Stimulated activated CD4-positive, alpha-beta T cell treated with anti-CD3 and anti-CD28 coated beads, Interleukin-15, amount 100 ng/mL, for 48 hours (primary cell): ENCODE results near the gene RCBTB2.

Experiments used
- DNase-seq, 2 donors: peaks; one replicate each; pipeline ENCODE4 v3.0.0-alpha.2; 2020; ENCODE audit warnings: low read depth in 2 of 2

RCBTB2 gene

GRCh38 chr13:48531416-48532255, 1.2 kb downstream of the RCBTB2 start:
- no peak for DNase-seq

- no peak for DNase-seq
Observed at GRCh38 chr13:48530833-48531232, 2.0 kb downstream of the RCBTB2 start.

GRCh38 chr13:48528720-48529119, 4.2 kb downstream of the RCBTB2 start:
- DNase-seq = no peak

DNA sequence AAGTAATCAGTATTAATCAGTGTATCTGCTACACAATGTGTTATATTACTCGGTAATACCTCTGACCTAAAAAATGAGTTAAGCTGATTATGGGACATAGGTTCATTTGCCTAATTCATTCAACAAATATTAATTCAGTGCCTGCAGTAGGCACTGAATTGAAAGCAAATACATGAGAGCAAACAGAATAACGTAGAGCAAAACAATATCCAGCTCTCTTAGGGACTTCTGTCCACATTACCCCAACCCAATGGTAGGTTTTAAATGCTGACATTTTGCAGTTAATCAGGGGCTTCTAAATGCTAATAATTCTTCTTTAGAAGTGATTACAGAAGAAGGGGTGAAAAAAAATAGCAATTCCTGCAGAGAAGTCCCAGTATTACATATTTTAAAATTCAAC, 4.9 kb downstream of the RCBTB2 start:
- no peak for DNase-seq

DNA sequence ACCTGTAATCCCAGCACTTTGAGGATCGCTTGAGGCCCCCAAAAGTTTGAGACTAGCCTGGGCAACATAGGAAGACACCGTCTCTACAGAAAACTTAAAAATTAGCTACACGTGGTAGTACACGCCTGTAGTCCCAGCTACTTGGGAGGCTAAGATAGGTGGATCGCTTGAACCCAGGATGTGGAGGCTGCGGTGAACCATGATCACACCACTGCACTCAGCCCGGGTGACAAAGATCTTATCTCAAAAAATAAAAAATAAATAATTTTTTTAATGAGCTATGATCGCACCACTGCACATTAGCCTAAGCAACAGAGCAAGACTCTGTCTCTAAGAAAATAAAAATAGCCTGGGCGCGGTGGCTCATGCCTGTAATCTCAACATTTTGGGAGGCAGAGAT, 6.6 kb downstream of the RCBTB2 start:
- no peak for DNase-seq

GRCh38 chr13:48518083-48518482, 14.8 kb downstream of the RCBTB2 start:
- DNase-seq = no peak

DNA sequence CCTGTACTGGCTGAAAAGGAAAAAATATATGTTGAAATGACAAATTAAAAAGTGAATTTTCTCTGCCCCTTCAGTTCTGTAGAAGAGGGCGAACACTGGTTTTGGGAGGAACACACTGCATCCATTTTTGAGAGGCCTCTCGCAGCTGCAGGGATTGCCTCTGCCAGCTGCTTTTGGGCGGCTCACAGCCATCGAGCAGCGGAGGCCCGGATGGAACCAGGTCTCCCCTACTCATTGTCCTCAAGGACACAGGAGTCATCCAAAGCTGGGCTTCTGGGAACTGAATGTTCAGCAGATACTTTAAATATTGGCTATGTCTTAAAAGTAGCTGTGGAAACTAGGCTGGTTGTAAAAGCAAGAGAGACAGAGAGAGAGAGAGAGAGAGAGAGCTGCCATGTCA, 17.1 kb downstream of the RCBTB2 start:
- no peak for DNase-seq

- DNase-seq = no peak
Observed at GRCh38 chr13:48514793-48515192, 18.1 kb downstream of the RCBTB2 start.

GRCh38 chr13:48511621-48512230, 21.2 kb downstream of the RCBTB2 start:
- no peak for DNase-seq

DNA sequence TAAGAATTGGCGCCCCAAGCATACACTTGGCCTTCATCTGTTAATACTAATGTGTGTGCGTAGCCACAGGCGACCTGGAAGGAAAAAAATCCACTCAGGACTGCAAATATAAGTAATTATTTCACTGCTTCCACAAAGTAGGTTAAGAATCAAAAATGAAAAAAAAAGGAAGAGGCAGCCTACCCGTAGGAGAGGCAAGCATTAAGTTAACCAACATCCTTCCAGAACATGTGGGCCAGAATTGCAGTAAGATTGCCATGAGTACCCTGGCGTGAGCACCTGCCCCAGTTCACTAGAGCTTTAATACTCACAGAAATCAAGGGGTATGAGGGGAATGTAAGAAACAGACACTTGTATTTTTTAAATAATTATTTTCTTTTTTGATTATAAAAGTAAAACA, 22.2 kb downstream of the RCBTB2 start:
- no peak for DNase-seq

DNA sequence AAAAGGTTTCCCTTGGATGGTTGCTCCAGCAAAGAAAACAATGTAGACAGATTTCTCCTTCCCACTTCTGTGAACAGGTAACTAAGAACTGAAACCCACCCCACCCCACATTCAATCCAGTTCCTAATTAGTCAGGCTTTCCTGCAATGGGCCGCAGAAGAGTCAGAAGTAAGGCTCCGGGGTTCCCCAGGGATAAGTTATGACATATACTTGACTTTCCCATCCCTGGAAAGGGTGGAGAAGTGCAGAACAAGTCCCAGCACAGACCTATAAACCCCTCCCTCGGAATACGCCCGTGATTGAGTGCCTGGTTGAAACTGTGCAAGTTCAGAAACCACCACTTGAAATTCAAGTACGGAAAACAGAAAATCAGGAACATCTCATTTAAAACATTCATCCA, 24.9 kb downstream of the RCBTB2 start:
- no peak for DNase-seq

GRCh38 chr13:48507021-48507420, 25.9 kb downstream of the RCBTB2 start:
- no peak for DNase-seq

DNA sequence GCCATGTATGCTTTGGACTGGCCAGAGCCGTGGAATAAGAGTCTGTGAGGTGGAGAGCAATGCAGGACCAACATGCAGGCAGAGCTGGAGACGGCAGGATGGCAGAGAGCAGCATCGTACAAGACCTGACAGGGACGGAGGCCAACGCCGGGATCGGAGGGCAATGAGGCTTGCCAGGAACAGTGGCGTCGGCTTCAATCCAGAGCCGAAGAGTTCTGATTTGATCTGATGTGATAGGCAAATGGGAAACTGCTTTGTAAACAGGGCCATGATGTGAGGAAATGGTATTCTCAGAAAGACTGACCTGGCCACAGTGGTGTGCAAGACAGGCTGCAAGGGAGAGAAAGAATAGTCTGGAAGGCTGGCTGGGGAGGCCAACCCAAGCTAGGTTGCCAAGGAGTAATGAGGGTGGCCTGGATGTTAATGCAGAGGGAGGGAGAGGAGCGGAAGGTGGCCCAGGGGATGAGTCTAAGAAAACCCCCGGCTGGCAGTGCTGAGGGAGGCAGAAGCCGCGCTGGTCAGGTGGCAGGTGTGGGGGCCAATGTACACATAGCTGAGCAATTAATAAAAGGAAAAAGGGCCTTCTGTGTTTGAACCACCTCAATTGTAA, 26.7 kb downstream of the RCBTB2 start:
- no peak for DNase-seq

DNA sequence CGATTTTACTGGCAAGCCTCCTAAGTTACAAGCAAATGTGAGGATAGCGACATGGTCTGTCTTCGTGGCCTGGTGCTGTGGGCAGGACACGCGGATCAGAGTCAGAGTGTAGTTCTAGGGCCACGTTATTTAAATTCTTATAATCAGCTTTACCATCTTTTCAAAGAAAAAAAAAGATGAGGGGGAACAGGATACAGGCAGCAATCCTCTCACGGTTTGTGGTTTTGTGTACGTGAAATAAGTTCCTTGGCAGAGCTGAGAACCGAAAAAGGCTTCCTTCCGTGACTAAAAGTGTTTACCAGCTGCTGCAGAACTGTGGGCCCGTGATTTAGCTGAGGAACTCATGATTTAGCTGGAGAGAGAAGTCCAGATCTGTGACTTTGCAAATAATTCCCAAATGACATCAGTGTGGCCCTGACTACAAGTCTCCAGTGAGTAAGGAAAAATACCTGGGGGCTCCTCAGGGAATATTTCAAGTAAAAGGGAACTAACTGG, 27.2 kb downstream of the RCBTB2 start:
- DNase-seq = peak in 1 of 2 donors; percentile 30

DNA sequence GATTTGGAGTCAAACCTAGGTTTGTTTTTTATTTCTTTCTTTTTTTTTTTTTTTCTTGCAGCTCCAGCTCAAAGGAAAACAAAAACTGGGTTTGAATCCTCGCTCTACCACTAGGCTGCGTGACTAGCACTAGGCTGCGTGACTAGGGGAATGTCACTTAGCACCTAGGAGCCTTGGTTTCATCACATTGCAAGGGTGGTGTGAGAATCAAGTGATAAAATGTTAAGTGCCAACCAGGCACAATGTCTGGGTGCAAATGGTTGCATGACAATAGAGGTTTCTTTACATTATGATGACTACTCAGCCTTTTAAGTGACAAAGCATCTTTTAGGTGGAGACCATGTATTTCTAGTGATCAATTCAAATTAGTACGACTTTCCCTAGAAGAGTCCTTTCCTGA, 27.9 kb downstream of the RCBTB2 start:
- peak in 1 of 2 donors; percentile 7 for DNase-seq

DNA sequence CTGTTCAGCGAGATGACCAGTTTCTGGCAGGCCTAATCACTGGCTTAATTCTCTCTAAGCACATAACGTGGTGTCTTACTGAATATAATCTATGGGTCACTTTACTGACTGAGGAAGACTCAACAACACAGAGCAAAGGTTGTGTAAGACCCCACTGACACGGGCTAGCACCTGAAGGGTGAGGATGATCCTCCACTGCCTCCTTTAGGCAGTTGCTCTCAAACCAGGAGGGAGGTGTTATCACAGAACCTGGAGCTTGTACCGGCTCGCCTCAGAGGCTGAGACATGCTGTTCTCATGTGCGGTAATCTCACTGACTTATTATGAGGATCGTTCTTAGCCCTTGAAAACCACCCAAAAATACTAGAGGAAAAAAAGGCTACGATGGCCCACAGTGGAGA, 28.3 kb downstream of the RCBTB2 start:
- DNase-seq = no peak

GRCh38 chr13:48502601-48503319, 30.1 kb downstream of the RCBTB2 start:
- DNase-seq = no peak

- DNase-seq = no peak
Observed at GRCh38 chr13:48501705-48502104, 31.2 kb downstream of the RCBTB2 start.

GRCh38 chr13:48500652-48501197, 32.2 kb downstream of the RCBTB2 start:
- DNase-seq = no peak

- no peak for DNase-seq
Observed at GRCh38 chr13:48497669-48498068, 35.2 kb downstream of the RCBTB2 start.

DNA sequence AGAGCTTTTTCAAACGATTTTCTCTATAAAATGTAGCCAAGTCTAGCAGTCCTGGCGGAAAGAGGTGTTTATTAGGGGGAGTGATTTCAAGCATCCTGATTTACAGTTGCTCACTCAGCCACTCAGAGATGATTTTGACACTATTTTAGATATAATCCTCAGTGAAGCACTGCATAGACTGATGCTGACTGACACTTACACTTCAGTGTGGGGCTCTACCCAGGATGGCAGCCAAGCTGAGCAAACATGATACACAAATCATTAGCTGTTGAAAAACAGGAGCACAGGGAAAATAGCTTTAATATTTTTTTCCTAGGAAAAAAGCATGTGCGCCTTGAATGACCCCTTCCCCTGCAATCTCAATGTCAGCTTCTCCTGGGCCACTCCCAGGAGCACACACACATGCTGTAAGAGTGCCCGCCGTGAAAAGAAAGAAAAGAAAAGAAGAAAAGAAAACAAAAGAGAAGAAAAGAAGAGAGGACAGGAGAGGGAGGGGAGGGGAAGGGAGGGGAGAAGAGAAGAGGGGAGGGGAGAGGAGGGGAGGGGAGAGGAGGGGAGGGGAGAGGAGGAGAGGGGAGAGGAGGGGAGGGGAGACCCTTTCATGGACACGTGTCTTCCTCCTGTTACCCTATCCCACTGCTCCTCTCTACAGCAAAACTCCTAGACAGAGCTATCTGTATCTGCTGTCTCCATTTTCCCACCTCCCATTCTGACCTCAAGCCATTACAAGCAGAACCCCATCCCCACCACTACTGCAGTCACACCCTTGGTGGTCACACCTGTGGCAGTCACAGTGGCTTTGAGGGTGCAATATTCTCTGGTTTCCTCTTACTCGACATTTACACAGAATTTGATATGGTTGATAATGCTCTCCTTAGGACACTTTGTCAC, 36.4 kb downstream of the RCBTB2 start:
- DNase-seq = no peak
